Kidney epithelial cell (primary cell): Measurements from ENCODE around the gene PALLD. TPM values are rescaled to one million over a fixed set of nuclear protein-coding genes. Genes with fewer than 3 reads are reported as not detected.

ENCODE experiments used
- DNase-seq: peaks from one replicate; pipeline ENCODE4 v3.0.0-alpha.2; 2010; ENCODE audit warnings: low read depth
- H3K27me3 ChIP-seq: 2 replicates; pipeline ENCODE4 v1.6.0; 2011; ENCODE audit warnings: low read length; ENCODE audit not compliant: control insufficient read depth, insufficient read depth
- H3K36me3 ChIP-seq: 2 replicates; pipeline ENCODE4 v1.5.1; 2011; ENCODE audit warnings: low read length; ENCODE audit not compliant: control insufficient read depth, insufficient read depth
- H3K4me3 ChIP-seq: 2 replicates; pipeline ENCODE4 v1.5.1; 2011; ENCODE audit warnings: low read depth, mild to moderate bottlenecking, control low read depth, low read length
- total RNA-seq: library from RNA; depleted of rRNA; stranded (reverse); fragments of >200 nt; gene quantifications from 2 replicates; pipeline ENCODE4 v1.2.3, GENCODE V29; 2015
- TF ChIP-seq, protein P1 (sequence below): IDR thresholded peaks from 2 replicates; pipeline ENCODE4 v1.5.1; 2011; ENCODE audit warnings: mild to moderate bottlenecking, moderate library complexity, low read length, control low read depth, inconsistent platforms; ENCODE audit not compliant: insufficient read depth, poor library complexity, severe bottlenecking

Gene PALLD
- total RNA-seq, 1 donor from 2014 or later, result 77.4 TPM

- Histone ChIP-seq H3K4me3 (peak overlapping the region; percentile 64), H3K36me3 (no peaks in the 10 kb centered on the region), H3K27me3 (no peaks in the 10 kb centered on the region)
- TF ChIP-seq, protein P1, sequence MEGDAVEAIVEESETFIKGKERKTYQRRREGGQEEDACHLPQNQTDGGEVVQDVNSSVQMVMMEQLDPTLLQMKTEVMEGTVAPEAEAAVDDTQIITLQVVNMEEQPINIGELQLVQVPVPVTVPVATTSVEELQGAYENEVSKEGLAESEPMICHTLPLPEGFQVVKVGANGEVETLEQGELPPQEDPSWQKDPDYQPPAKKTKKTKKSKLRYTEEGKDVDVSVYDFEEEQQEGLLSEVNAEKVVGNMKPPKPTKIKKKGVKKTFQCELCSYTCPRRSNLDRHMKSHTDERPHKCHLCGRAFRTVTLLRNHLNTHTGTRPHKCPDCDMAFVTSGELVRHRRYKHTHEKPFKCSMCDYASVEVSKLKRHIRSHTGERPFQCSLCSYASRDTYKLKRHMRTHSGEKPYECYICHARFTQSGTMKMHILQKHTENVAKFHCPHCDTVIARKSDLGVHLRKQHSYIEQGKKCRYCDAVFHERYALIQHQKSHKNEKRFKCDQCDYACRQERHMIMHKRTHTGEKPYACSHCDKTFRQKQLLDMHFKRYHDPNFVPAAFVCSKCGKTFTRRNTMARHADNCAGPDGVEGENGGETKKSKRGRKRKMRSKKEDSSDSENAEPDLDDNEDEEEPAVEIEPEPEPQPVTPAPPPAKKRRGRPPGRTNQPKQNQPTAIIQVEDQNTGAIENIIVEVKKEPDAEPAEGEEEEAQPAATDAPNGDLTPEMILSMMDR, result no peak
- DNase-seq, result no peak
These were observed 15.8 kb upstream of the PALLD start for GRCh38 chr4:168480931-168481611.

- Histone ChIP-seq H3K36me3 (no peaks in the 10 kb centered on the region), H3K27me3 (no peaks in the 10 kb centered on the region), H3K4me3 (no peak overlapping the region)
- no peak for DNase-seq
- TF ChIP-seq, protein P1, result no peak
These were observed 13.0 kb upstream of the PALLD start for GRCh38 chr4:168483811-168484210.

DNA sequence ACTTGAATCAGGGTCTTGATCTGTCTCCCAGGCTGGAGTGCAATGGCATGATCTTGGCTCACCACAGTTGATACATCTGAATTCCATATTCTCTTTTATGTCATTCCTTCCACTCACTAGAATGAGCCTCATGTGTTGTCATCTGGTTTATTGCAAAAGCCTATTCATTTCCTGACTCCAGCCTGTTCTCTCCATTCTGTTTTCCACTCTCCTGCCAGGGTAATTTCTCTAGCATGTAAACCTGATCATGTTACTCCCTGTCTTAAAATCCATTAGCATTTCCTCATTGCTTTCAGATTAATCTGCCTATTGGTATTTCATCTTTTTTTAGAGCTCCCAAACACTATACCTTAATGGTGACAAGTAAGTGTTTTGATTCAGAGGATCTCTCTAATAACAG is 12.2 kb upstream of the PALLD start:
- TF ChIP-seq, protein P1, result no peak
- no peak for DNase-seq
- Histone ChIP-seq H3K36me3 (no peaks in the 10 kb centered on the region), H3K4me3 (no peak overlapping the region), H3K27me3 (no peaks in the 10 kb centered on the region)

- DNase-seq, result no peak
- Histone ChIP-seq H3K36me3 (no peaks in the 10 kb centered on the region), H3K4me3 (no peak overlapping the region), H3K27me3 (no peaks in the 10 kb centered on the region)
- TF ChIP-seq, protein P1, result no peak
These were observed 11.5 kb upstream of the PALLD start for GRCh38 chr4:168485156-168485910.

DNA sequence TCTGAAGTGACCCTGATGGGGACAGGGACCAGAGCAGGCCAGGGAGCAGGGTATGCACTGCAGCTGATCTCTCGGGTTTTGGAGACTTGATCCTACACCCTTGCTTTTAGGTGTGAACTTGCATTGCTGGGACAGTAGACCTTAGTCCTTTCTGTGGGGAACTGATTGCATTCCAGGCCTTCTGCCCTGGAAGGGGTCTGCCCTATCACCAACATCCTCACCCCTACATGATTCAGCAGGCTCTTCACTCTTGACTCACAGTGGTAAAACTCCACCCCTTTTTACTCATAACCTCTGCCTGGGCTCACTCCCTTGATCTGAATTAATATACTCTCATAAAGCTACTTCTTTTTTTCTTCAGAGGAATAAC is 10.0 kb upstream of the PALLD start:
- no peak overlapping the region for H3K4me3 ChIP-seq
- no peak for DNase-seq
- no peaks in the 10 kb centered on the region for H3K36me3 ChIP-seq
- TF ChIP-seq, protein P1, result no peak
- no peaks in the 10 kb centered on the region for H3K27me3 ChIP-seq
